Measurements from ENCODE around the gene SLC22A5. TPM values are rescaled to one million over a fixed set of nuclear protein-coding genes. Genes with fewer than 3 reads are reported as not detected.

SLC22A5 gene
- total and polyA plus RNA-seq, 10 of the 15 experiments (the other 5 are each of a cell fraction or from before 2014, with no cell fraction given) = 1.1 to 4.4 (median 2.3) TPM

GRCh38 chr5:132385326-132386105, 16.0 kb downstream of the SLC22A5 start (continued):
- no peak for TF ChIP-seq BCLAF1 (IDR thresholded peaks at IDR 0.05)
- no peak for TF ChIP-seq SPI1 (IDR thresholded peaks at IDR 0.05; ENCODE audit: borderline replicate concordance, insufficient read depth, low read depth, low read length)
- TF ChIP-seq PRDM15 (CRISPR knock-in tag; IDR thresholded peaks at IDR 0.05) = no peak
- TF ChIP-seq IRF3 (IDR thresholded peaks at IDR 0.05) = no peak
- no peak for TF ChIP-seq CREB1 (IDR thresholded peaks at IDR 0.05; ENCODE audit: low read depth)
- TF ChIP-seq FOXM1 (IDR thresholded peaks at IDR 0.05; ENCODE audit: low read depth, low read length) = no peak
- 0 out of 2 replicates have a peak, but pooled peaks have one; percentile 18 for TF ChIP-seq LARP7 (IDR thresholded peaks at IDR 0.05)

Data from GM12878 (cell line).